ENCODE data around the gene NUB1.

Gene NUB1

DNA sequence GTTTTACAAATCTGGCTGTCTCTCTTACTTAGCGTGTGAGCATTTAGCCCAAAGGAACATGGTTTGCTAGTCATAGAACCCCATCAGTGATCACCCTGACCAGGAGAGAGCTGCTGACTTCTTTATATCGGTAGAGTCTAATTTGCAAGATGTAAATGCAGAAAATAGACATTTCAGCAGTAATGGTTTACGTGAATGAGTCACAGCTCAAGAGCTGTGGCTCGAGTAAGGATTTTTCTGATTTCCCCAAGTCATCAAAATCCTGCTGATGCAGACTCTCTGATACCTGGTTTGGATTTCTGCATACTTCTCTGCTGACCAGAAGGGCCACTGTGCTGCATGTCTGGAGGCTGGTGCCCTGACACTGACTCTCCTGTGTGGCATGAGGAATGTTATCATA is 25.7 kb downstream of the NUB1 start:
- no peaks in the 10 kb centered on the region for H3K27me3 Mint-ChIP-seq
- peaks cover 11% of the 10 kb centered on the region for H3K4me1 Mint-ChIP-seq
- H3K36me3 Mint-ChIP-seq, result peaks cover 46% of the 10 kb centered on the region
- no peak overlapping the region for H3K27ac Mint-ChIP-seq
- no peak for DNase-seq
- CTCF ChIA-PET, result interaction anchor here (1.0 to 11.0 kb wide), 5 partner anchors 14 to 391 kb away, joined by 3 to 196 read pairs (median 3); no protein-coding TSS in a partner anchor
- H3K4me3 Mint-ChIP-seq, result no peak overlapping the region
- H3K9me3 Mint-ChIP-seq, result no peaks in the 10 kb centered on the region

DNA sequence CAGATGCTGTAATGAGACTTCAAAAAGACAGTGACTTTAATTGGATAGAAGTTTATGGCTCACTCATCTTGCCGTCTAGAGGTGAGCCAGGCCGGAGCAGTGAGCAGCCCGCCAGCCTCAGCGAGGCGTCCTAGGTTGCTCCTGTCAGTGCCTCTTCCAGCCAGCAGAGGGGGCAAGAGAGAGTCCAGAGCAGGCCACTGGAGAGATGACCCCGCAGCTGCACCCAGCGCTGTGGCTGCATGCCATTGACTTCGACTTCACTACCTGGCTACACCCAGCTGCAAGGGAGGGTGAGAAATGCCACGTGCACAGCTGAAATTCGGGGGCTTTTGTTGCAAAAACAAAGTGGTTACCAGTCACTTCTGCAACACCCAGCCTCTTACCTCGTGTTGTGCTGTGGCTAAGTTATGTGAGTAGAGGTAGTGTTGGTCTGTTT is 26.5 kb downstream of the NUB1 start:
- CTCF ChIA-PET, result interaction anchor here (0.7 to 11.0 kb wide), 19 partner anchors 9 to 565 kb away, joined by 3 to 196 read pairs (median 3); partner anchors contain the start of gene CRYGN
- peaks cover 43% of the 10 kb centered on the region for H3K36me3 Mint-ChIP-seq

GRCh38 chr7:151371266-151371665 is 29.7 kb downstream of the NUB1 start:
- DNase-seq, result no peak
- CTCF ChIA-PET, result interaction anchor here (0.8 to 11.0 kb wide), 4 partner anchors 51 to 248 kb away, joined by 3 to 196 read pairs (median 4); no protein-coding TSS in a partner anchor
- no peaks in the 10 kb centered on the region for H3K27me3 Mint-ChIP-seq
- peaks cover 34% of the 10 kb centered on the region for H3K36me3 Mint-ChIP-seq
- no peak overlapping the region for H3K27ac Mint-ChIP-seq
- no peaks in the 10 kb centered on the region for H3K9me3 Mint-ChIP-seq
- H3K4me3 Mint-ChIP-seq, result no peak overlapping the region
- H3K4me1 Mint-ChIP-seq, result peaks cover 8% of the 10 kb centered on the region

More for the DNA sequence above, 26.5 kb downstream of the NUB1 start:
- Mint-ChIP-seq H3K4me1 (peaks cover 11% of the 10 kb centered on the region), H3K27me3 (no peaks in the 10 kb centered on the region), H3K4me3 (no peak overlapping the region), H3K9me3 (no peaks in the 10 kb centered on the region), H3K27ac (no peak overlapping the region)
- peak; percentile 85 for DNase-seq

DNA sequence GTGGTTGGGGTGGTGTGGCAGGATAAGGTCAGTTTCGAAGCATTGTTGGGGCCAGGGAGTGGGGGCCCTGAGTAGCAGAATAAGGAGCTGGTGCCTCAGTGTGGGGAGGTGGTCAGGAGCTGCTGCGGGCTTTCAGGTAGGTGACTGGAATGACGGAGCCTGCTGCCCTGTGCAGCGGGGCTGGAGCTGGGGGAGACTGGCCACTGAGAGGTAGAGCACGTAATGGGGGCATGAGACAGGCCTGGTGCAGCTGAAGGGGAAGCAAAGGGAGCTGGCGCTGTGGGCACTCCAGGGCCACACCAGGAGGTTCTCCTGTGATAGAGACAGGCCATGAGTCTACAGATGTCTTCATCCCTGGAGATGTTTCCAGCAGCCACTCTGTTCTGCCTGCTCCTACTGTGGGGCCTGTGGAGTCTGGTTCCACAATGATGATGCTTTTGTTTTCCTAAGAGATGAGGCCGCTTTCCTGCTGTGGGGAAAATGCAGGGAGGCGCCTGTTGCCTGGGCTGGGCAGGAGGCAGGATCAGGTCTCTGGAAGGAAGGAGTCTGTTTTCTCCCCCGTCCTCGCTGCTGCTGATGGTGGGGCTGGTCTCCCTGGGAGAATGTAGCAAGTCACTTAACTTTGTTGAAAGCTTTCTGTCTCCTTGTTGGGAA is 31.1 kb downstream of the NUB1 start:
- H3K36me3 Mint-ChIP-seq, result peaks cover 42% of the 10 kb centered on the region
- no peak for DNase-seq
- no peak overlapping the region for H3K4me3 Mint-ChIP-seq
- H3K9me3 Mint-ChIP-seq, result no peaks in the 10 kb centered on the region
- peaks cover 8% of the 10 kb centered on the region for H3K4me1 Mint-ChIP-seq
- CTCF ChIA-PET, result interaction anchor here (11.0 kb wide), 1 partner anchor 78 kb away, joined by 196 read pairs; no protein-coding TSS in a partner anchor
- H3K27ac Mint-ChIP-seq, result peak overlapping the region; percentile 15
- H3K27me3 Mint-ChIP-seq, result no peaks in the 10 kb centered on the region

- no peak for DNase-seq
- Mint-ChIP-seq H3K36me3 (peaks cover 44% of the 10 kb centered on the region), H3K4me1 (peaks cover under 1% of the 10 kb centered on the region), H3K27ac (no peak overlapping the region), H3K27me3 (no peaks in the 10 kb centered on the region), H3K4me3 (no peak overlapping the region), H3K9me3 (no peaks in the 10 kb centered on the region)
- CTCF ChIA-PET, result interaction anchor here (11.0 kb wide), 1 partner anchor 77 kb away, joined by 196 read pairs; no protein-coding TSS in a partner anchor
These were observed 32.0 kb downstream of the NUB1 start for GRCh38 chr7:151373599-151373998.

DNA sequence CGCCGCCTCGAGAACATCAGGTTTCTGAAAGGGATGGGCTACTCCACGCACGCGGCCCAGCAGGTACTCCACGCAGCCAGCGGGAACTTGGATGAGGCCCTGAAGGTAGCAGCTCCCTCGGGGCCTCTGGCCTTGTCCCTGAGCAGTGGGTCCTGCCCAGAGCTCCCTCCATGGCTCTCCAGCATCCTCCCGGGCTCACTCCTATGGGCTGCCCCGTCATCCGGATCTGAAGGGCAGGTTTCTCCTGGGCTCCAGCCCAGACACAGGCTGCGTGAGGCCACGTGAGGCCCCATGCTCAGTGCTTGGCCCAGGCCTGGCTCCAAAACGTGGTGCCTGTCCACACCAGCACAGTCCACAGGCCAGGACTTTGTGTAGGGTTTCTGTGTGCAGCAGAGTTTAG is 32.5 kb downstream of the NUB1 start:
- no peaks in the 10 kb centered on the region for H3K9me3 Mint-ChIP-seq
- peaks cover 47% of the 10 kb centered on the region for H3K36me3 Mint-ChIP-seq
- no peak for DNase-seq
- CTCF ChIA-PET, result interaction anchor here (11.0 kb wide), 1 partner anchor 76 kb away, joined by 196 read pairs; no protein-coding TSS in a partner anchor
- no peaks in the 10 kb centered on the region for H3K4me1 Mint-ChIP-seq
- no peak overlapping the region for H3K4me3 Mint-ChIP-seq
- no peaks in the 10 kb centered on the region for H3K27me3 Mint-ChIP-seq
- no peak overlapping the region for H3K27ac Mint-ChIP-seq

- CTCF ChIA-PET, result interaction anchor here (11.0 kb wide), 1 partner anchor 76 kb away, joined by 196 read pairs; no protein-coding TSS in a partner anchor
- Mint-ChIP-seq H3K36me3 (peaks cover 41% of the 10 kb centered on the region), H3K27me3 (peaks cover 4% of the 10 kb centered on the region), H3K9me3 (no peaks in the 10 kb centered on the region), H3K4me3 (no peak overlapping the region), H3K4me1 (no peaks in the 10 kb centered on the region), H3K27ac (no peak overlapping the region)
- DNase-seq, result no peak
These were observed 33.1 kb downstream of the NUB1 start for GRCh38 chr7:151374726-151375125.

DNA sequence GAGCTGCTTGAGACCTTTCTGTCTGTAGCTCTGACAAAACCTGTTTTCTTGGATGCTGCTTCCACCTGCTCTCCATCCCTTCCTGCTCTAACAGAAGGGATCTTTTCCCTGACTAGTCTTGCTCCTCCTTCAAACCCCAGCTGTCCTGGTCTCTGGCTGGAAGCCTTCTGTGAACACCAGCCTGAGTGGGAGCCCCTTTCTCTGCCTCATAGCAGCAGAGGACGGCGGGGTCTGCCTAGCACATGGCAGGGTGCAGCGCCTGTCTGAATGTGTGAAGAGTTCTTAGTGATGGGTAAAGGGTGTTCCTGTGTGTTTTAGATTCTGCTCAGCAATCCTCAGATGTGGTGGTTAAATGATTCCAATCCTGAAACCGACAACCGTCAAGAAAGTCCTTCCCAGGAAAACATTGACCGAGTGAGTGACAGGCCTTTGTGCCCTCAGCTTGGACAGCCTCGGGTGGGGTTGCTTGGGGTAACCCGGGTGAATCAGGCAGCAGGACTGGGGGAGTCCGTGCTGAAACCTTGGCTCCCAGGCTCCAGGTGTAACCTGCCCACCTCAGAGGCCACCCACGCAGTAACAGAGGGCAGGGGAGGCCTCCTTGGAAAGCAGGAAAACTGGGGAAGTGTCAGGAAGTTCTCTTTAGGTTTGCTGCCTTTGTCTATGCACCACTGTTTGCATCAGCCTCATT is 34.1 kb downstream of the NUB1 start:
- Mint-ChIP-seq H3K27me3 (peaks cover 13% of the 10 kb centered on the region), H3K9me3 (no peaks in the 10 kb centered on the region), H3K4me3 (no peak overlapping the region), H3K4me1 (peaks cover under 1% of the 10 kb centered on the region), H3K27ac (no peak overlapping the region), H3K36me3 (peaks cover 36% of the 10 kb centered on the region)
- CTCF ChIA-PET, result interaction anchor here (11.0 kb wide), 1 partner anchor 75 kb away, joined by 196 read pairs; no protein-coding TSS in a partner anchor
- no peak for DNase-seq

GRCh38 chr7:151376218-151376902 is 34.7 kb downstream of the NUB1 start:
- CTCF ChIA-PET, result interaction anchor here (1.0 to 11.0 kb wide), 2 partner anchors 72 to 74 kb away, joined by 4 to 196 read pairs; no protein-coding TSS in a partner anchor
- Mint-ChIP-seq H3K36me3 (peaks cover 32% of the 10 kb centered on the region), H3K4me1 (peaks cover 4% of the 10 kb centered on the region), H3K27ac (no peak overlapping the region), H3K4me3 (no peak overlapping the region), H3K27me3 (peaks cover 20% of the 10 kb centered on the region), H3K9me3 (no peaks in the 10 kb centered on the region)
- no peak for DNase-seq

DNA sequence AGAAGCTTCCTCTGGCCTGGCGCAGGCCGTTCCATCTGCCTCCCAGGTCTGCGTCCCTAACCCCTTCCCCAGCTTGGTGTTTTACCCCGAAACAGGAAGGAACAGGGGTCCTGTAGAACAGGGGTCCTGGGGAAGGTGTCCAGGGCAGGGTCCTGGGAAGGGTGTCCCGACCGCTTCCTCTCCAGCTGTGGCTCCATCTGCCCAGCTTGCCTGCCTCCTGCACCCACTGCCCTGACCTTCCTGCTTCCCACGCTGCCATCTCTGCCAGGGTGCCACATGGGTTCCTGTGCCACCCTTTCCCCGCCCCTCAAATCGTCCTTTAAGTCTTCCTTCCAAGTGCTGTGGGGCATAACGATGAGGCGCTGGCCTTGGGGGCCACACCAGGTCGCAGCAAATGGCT is 35.8 kb downstream of the NUB1 start:
- DNase-seq, result no peak
- peaks cover 31% of the 10 kb centered on the region for H3K27me3 Mint-ChIP-seq
- peaks cover 27% of the 10 kb centered on the region for H3K36me3 Mint-ChIP-seq
- CTCF ChIA-PET, result interaction anchor here (0.7 to 1.0 kb wide), 2 partner anchors 9 to 71 kb away, joined by 3 to 4 read pairs; no protein-coding TSS in a partner anchor
- H3K4me1 Mint-ChIP-seq, result peaks cover 9% of the 10 kb centered on the region
- no peaks in the 10 kb centered on the region for H3K9me3 Mint-ChIP-seq
- H3K27ac Mint-ChIP-seq, result no peak overlapping the region
- H3K4me3 Mint-ChIP-seq, result no peak overlapping the region

DNA sequence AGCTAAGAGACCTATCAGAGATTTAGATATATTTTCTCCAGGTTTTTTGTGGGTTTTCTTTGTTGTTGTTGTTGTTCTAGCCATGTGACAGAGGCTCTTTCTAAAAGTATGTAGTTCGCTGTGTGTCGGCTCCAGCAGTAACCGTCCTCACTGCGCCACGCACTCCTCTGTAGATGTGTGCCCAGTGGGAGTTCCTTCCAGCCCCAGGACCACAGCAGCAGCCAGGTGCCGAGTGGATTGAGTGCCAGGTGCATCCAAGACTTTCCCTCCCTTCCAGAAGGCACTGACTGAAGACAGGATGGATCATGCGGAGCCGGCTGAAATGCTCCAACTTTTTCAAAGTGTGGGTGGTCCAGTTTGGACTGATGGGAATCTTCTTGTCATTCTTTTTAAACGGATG is 36.4 kb downstream of the NUB1 start:
- H3K9me3 Mint-ChIP-seq, result no peaks in the 10 kb centered on the region
- H3K36me3 Mint-ChIP-seq, result peaks cover 26% of the 10 kb centered on the region
- peaks cover 11% of the 10 kb centered on the region for H3K4me1 Mint-ChIP-seq
- no peak overlapping the region for H3K27ac Mint-ChIP-seq
- H3K27me3 Mint-ChIP-seq, result peaks cover 37% of the 10 kb centered on the region
- CTCF ChIA-PET, result interaction anchor here (0.7 to 1.0 kb wide), 2 partner anchors 10 to 12 kb away, joined by 3 read pairs; no protein-coding TSS in a partner anchor
- no peak overlapping the region for H3K4me3 Mint-ChIP-seq
- DNase-seq, result no peak

DNA sequence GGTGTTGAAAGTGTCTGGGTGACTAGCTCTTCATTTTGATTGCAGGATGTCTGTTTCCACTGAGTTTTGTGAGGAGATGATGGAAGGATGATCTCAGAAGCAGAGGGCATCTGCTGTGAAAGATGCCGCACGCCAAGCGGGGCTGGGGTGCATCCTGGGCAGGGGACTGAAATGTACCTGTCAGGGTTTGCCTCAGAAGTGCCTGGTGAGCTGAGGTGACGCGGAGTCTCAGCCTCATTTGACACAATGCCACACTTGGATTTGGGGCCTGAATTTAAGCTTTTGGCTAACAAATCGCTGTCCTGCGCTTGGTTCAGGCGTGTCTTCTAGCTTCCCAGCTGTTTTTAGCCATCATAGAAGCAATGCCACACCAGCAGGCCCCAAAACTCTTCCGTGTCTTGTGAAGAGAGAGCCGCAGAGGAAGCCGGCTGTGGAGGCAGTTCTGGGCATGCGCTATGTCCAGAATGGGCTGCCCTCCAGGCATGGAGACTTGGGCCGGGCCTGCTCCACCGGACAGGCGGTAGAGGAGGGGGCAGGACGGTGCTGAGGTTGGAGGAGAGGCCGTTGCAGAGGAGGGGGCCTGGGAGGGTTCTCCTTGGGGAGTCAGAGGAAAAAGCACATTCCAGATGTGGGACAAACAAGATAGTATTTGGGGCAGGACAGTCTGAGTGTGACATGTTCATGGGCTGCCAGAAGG is 37.0 kb downstream of the NUB1 start:
- CTCF ChIA-PET, result interaction anchor here (1.0 to 1.3 kb wide), 3 partner anchors 10 to 70 kb away, joined by 3 to 4 read pairs (median 3); no protein-coding TSS in a partner anchor
- Mint-ChIP-seq H3K36me3 (peaks cover 24% of the 10 kb centered on the region), H3K9me3 (no peaks in the 10 kb centered on the region), H3K4me1 (peaks cover 11% of the 10 kb centered on the region), H3K27ac (no peak overlapping the region), H3K27me3 (peaks cover 43% of the 10 kb centered on the region), H3K4me3 (no peak overlapping the region)
- DNase-seq, result no peak

DNA sequence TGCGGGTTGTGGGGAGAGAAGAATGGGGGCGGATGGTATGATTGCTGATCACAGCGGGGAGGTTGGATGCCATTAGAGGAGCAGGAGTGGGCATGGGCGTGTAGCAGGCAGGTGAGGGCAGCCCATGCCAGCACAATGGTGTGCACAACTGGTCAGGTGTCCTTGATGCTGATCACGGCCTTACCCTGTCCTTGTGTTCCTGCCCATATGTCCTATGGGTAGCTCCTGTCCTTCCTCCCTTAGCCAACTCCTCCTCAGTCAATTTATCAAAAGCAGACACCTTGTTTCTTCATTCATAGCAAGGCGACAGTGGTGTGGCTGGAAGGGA is 37.5 kb downstream of the NUB1 start:
- Mint-ChIP-seq H3K9me3 (no peaks in the 10 kb centered on the region), H3K27ac (no peak overlapping the region), H3K27me3 (peaks cover 48% of the 10 kb centered on the region), H3K4me3 (no peak overlapping the region), H3K36me3 (peaks cover 24% of the 10 kb centered on the region), H3K4me1 (peaks cover 11% of the 10 kb centered on the region)
- DNase-seq, result no peak
- CTCF ChIA-PET, result interaction anchor here (1.0 to 1.3 kb wide), 2 partner anchors 11 to 69 kb away, joined by 3 to 4 read pairs; no protein-coding TSS in a partner anchor

Data from activated naive CD4-positive, alpha-beta T cell treated with anti-CD3 and anti-CD28 coated beads, Interleukin-2, amount 10 ng/mL, durations not matched to agents 7 days and 5 days (primary cell).